Natural killer cell (primary cell): Measurements from ENCODE around the gene SEH1L. TPM values are rescaled to one million over a fixed set of nuclear protein-coding genes. Genes with fewer than 3 reads are reported as not detected.

Source experiments
- ATAC-seq, 3 donors: fragments of 150-1000 bp in 2 of 3; fragments of 200-7000 bp in 1 of 3; cut with Tn5 transposase; 1 replicate in 1 of 3; 2 replicates in 2 of 3; pipeline ENCODE4 v1.10.0; 2021; ENCODE audit warnings: mild to moderate bottlenecking in 2 of 3, moderate library complexity in 2 of 3
- DNase-seq, 2 donors: peaks; one replicate each; pipeline versions ENCODE4 v3.0.0 to v3.0.0-alpha.2; 2013 to 2021; ENCODE audit warnings: mixed read lengths in 1 of 2
- H3K27ac ChIP-seq: one replicate; pipeline ENCODE4 v1.5.1; 2013; ENCODE audit warnings: mild to moderate bottlenecking, low read length
- H3K27me3 ChIP-seq: one replicate; pipeline ENCODE4 v1.6.1; 2013; ENCODE audit warnings: low read length; ENCODE audit not compliant: control insufficient read depth, insufficient read depth
- H3K36me3 ChIP-seq: one replicate; pipeline ENCODE4 v1.6.1; 2013; ENCODE audit warnings: low read length; ENCODE audit not compliant: control insufficient read depth, insufficient read depth
- H3K4me1 ChIP-seq: one replicate; pipeline ENCODE4 v1.6.1; 2013; ENCODE audit warnings: low read length; ENCODE audit not compliant: control insufficient read depth, insufficient read depth
- H3K4me3 ChIP-seq: one replicate; pipeline ENCODE4 v1.5.1; 2013; ENCODE audit warnings: low read length
- H3K9me3 ChIP-seq: one replicate; pipeline ENCODE4 v1.6.1; 2013; ENCODE audit warnings: low read length; ENCODE audit not compliant: control insufficient read depth, insufficient read depth
- H3K27ac Mint-ChIP-seq, 2 donors: one replicate each; pipeline ENCODE4 v1.8.0; 2022; ENCODE audit warnings: mild to moderate bottlenecking in 2 of 2, mixed read lengths in 2 of 2, moderate library complexity in 1 of 2
- H3K27me3 Mint-ChIP-seq, 2 donors: one replicate each; pipeline ENCODE4 v1.8.0; 2022; ENCODE audit warnings: low read depth in 2 of 2, mixed read lengths in 2 of 2
- H3K36me3 Mint-ChIP-seq: one replicate; pipeline ENCODE4 v1.8.0; 2022; ENCODE audit warnings: mixed read lengths
- H3K4me1 Mint-ChIP-seq, 2 donors: one replicate each; pipeline ENCODE4 v1.8.0; 2022; ENCODE audit warnings: mixed read lengths in 2 of 2
- H3K4me3 Mint-ChIP-seq: one replicate; pipeline ENCODE4 v1.8.0; 2022; ENCODE audit warnings: mild to moderate bottlenecking, moderate library complexity, mixed read lengths
- H3K9me3 Mint-ChIP-seq, 2 donors: one replicate each; pipeline ENCODE4 v1.8.0; 2022; ENCODE audit warnings: mixed read lengths in 2 of 2
- CTCF ChIP-seq: fragments of 200-600 bp; IDR thresholded peaks from one replicate; pipeline ENCODE4 v1.8.0; 2022; ENCODE audit warnings: antibody characterized with exemption
- WGBS: methylation state at CpG from one replicate; pipeline ENCODE4 v1.1.7; 2013; ENCODE audit warnings: missing lambda C conversion rate; ENCODE audit not compliant: insufficient coverage; 5-methylcytosine and 5-hydroxymethylcytosine counted together
- intact Hi-C: fragments of 100-400 bp; cut with micrococcal nuclease; formaldehyde crosslinking; loops from one replicate; pipeline ENCODE4 v1.14.2; 2022
- total RNA-seq, 4 donors: library from RNA; stranded (reverse); fragments of 120-200 nt in 1 of 4; gene quantifications; one replicate each; pipeline versions ENCODE4 v1.2.3 to v1.2.4, GENCODE V29; 2013 to 2022

The SEH1L gene
- total RNA-seq, 3 donors from 2014 or later (not counting 1 experiment from before 2014, with no cell fraction given): 24.5 to 28.4 (median 26.5) TPM

DNA sequence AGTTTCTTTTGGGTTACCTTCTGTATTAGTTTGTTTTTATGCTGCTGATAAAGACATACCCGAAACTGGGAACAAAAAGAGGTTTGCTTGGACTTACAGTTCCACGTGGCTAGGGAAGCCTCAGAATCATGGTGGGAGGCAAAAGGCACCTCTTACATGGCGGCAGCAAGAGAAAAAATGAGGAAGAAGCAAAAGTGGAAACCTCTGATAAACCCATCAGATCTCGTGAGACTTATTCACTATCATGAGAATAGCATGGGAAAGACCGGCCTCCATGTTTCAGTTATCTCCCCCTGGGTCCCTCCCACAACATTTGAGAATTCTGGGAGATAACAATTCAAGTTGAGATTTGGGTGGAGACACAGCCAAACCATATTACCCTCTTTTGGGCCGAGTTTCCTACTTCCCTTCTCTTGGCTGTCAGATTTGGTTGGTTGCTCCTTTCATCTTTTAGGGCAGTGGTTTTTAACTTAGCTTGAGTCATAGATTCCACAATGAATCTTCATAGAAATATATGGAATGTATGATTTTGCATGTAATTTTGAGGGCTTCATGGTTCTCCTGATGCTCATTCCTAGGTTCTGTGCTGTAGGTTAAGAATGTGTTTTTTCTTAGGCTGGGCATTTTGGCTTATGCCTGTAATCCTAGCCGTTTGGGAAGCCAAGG is 87.6 kb downstream of the SEH1L start:
- 93% methylated on average over 6 of the region's 7 CpGs for WGBS
- H3K9me3 Mint-ChIP-seq: no peaks in the 10 kb centered on the region
- Histone ChIP-seq H3K27me3 (no peaks in the 10 kb centered on the region), H3K4me3 (no peak overlapping the region), H3K36me3 (peaks cover 25% of the 10 kb centered on the region), H3K9me3 (no peaks in the 10 kb centered on the region), H3K4me1 (peaks cover 6% of the 10 kb centered on the region), H3K27ac (no peak overlapping the region)
- no peak overlapping the region for H3K4me3 Mint-ChIP-seq
- peaks cover 16 to 29% of the 10 kb centered on the region in 2 donors for H3K4me1 Mint-ChIP-seq
- H3K36me3 Mint-ChIP-seq: peaks cover 19% of the 10 kb centered on the region
- no peak overlapping the region for H3K27ac Mint-ChIP-seq
- no peak for TF ChIP-seq CTCF
- ATAC-seq (no peak), DNase-seq (no peak)
- intact Hi-C loops: no loop called here
- H3K27me3 Mint-ChIP-seq: peaks cover 0 to 5% of the 10 kb centered on the region in 2 donors

DNA sequence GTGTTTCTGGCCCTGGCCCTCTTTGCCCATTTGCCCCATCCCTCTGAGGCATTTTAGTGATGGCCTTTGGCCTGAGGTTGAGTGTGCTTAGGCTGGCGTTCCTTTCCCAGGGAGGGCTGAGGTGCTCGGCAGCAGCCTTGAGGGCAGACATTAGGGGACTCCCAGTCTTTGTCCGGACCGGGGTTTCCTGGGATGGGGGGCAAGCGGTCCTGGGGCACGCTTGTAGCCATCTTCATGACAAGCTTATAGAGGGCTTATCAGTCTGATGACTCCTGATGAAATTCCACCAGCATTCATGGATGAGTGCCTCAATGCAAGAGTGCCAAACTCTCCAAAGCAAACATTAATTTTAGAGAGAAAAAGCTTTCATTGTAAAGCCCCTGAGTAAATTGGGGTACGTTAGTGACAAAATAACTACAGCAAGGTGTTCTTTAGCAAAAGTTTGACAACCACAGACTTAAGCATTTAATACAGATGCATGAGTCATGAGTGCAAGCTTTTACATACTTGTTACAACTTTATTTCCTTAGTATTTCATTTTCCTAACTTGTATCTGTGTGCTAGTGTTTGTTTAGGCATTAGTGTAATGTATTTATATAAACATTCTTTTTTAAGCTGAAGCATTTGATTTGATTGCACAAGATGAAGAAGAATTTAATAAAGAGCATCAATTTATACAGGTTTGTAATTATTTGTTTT is 89.0 kb downstream of the SEH1L start:
- peaks cover 8% of the 10 kb centered on the region for H3K36me3 Mint-ChIP-seq
- 98% methylated on average over 6 of the region's 7 CpGs for WGBS

More for the DNA sequence above, 89.0 kb downstream of the SEH1L start:
- Histone ChIP-seq H3K4me3 (no peak overlapping the region), H3K27me3 (no peaks in the 10 kb centered on the region), H3K9me3 (no peaks in the 10 kb centered on the region), H3K36me3 (peaks cover 21% of the 10 kb centered on the region), H3K27ac (no peak overlapping the region), H3K4me1 (peaks cover 5% of the 10 kb centered on the region)
- DNase-seq (no peak), ATAC-seq (no peak)
- H3K9me3 Mint-ChIP-seq: no peaks in the 10 kb centered on the region
- TF ChIP-seq CTCF: no peak
- intact Hi-C loops: no loop called here
- H3K27me3 Mint-ChIP-seq: no peaks in the 10 kb centered on the region
- H3K4me3 Mint-ChIP-seq: no peak overlapping the region
- H3K27ac Mint-ChIP-seq: no peak overlapping the region
- peaks cover 12 to 19% of the 10 kb centered on the region in 2 donors for H3K4me1 Mint-ChIP-seq

Other genes starting within 250 kb of the SEH1L start
- gene CEP76, start 245.3 kb upstream of the SEH1L start, total RNA-seq: 1 to 10 TPM; 6.4 to 9.8 (median 8.8) TPM
- 10 to 100 TPM; 56.7 to 63.4 (median 62.8) TPM for gene PSMG2, start 245.0 kb upstream of the SEH1L start, total RNA-seq
- 100 to 1,000 TPM; 110 to 115 (median 112) TPM for gene PTPN2, start 63.8 kb upstream of the SEH1L start, total RNA-seq
- gene CEP192, start 43.4 kb downstream of the SEH1L start, total RNA-seq: 10 to 100 TPM; 41.3 to 47.9 (median 43.4) TPM